NOMO-1 treated with dmso at 0.1 percent for 144 hours (cell line): ENCODE measurements around the gene HNF1A.

Experiments used
- DNase-seq: peaks from one replicate; lab custom pipeline; 2025; ENCODE audit not compliant: unreplicated experiment; lab: John Stamatoyannopoulos, UW

HNF1A gene

GRCh38 chr12:121009741-121010140 is 31.4 kb downstream of the HNF1A start:
- DNase-seq: no peak

- no peak for DNase-seq
These were observed 32.5 kb downstream of the HNF1A start for GRCh38 chr12:121010860-121011259.

GRCh38 chr12:121011820-121012219 is 33.5 kb downstream of the HNF1A start:
- DNase-seq: no peak

- DNase-seq: no peak
These were observed 35.4 kb downstream of the HNF1A start for GRCh38 chr12:121013715-121014114.

GRCh38 chr12:121015825-121016766 is 37.8 kb downstream of the HNF1A start, which contains the start of gene C12orf43:
TSS of gene C12orf43 (minus strand) at chr12:121016487. CDS start at chr12:121016474, 13 bp downstream.
- peak; percentile 71 for DNase-seq

- DNase-seq: no peak
These were observed 39.7 kb downstream of the HNF1A start for GRCh38 chr12:121017966-121018491.

GRCh38 chr12:121018860-121019617 is 40.7 kb downstream of the HNF1A start:
- no peak for DNase-seq

GRCh38 chr12:121021754-121022153 is 43.4 kb downstream of the HNF1A start:
- DNase-seq: no peak

- DNase-seq: no peak
These were observed 44.4 kb downstream of the HNF1A start for GRCh38 chr12:121022713-121023112.

GRCh38 chr12:121023799-121024198 is 45.5 kb downstream of the HNF1A start:
- no peak for DNase-seq

GRCh38 chr12:121025442-121026226 is 47.3 kb downstream of the HNF1A start:
- no peak for DNase-seq

GRCh38 chr12:121026274-121027045 is 48.1 kb downstream of the HNF1A start:
- DNase-seq: no peak

- no peak for DNase-seq
These were observed 52.4 kb downstream of the HNF1A start for GRCh38 chr12:121030576-121031212.

GRCh38 chr12:121033625-121034349 is 55.4 kb downstream of the HNF1A start:
- DNase-seq: no peak

GRCh38 chr12:121034616-121035305 is 56.4 kb downstream of the HNF1A start:
- no peak for DNase-seq

- DNase-seq: no peak
These were observed 58.5 kb downstream of the HNF1A start for GRCh38 chr12:121036810-121037326.

- peak; percentile 78 for DNase-seq
These were observed 60.7 kb downstream of the HNF1A start, which contains the start of gene OASL for GRCh38 chr12:121038861-121039668. TSS of gene OASL (minus strand) at chr12:121039246. CDS start at chr12:121038971, 275 bp downstream.
